ENCODE measurements around the gene NCKAP1.
"Not testable (repeated sequence)": the region's sequence is repeated elsewhere in the genome, so short reads cannot be mapped to it uniquely, and the experiment has no call there.

DNA sequence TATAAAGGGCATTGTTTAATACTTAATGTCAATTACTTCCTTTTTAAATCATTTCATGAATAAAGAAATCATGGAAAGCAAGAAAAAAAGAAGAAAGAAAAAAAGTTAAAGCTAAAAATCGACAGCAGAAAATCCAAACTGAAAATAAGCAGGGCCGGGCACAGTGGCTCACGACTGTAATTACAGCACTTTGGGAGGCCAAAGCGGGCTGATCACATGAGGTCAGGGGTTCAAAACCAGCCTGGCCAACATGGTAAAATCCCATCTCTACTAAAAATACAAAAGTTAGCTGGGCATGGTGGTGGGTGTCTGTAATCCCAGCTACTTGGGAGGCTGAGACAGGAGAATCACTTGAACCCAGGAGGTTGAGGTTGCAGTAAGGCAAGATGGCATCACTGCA is 56.8 kb downstream of the NCKAP1 start:
- TF ChIP-seq, protein P1, sequence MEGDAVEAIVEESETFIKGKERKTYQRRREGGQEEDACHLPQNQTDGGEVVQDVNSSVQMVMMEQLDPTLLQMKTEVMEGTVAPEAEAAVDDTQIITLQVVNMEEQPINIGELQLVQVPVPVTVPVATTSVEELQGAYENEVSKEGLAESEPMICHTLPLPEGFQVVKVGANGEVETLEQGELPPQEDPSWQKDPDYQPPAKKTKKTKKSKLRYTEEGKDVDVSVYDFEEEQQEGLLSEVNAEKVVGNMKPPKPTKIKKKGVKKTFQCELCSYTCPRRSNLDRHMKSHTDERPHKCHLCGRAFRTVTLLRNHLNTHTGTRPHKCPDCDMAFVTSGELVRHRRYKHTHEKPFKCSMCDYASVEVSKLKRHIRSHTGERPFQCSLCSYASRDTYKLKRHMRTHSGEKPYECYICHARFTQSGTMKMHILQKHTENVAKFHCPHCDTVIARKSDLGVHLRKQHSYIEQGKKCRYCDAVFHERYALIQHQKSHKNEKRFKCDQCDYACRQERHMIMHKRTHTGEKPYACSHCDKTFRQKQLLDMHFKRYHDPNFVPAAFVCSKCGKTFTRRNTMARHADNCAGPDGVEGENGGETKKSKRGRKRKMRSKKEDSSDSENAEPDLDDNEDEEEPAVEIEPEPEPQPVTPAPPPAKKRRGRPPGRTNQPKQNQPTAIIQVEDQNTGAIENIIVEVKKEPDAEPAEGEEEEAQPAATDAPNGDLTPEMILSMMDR (IDR thresholded peaks at IDR 0.05; ENCODE audit: low read length): not testable (repeated sequence)
- TF ChIP-seq EZH2 (optimal IDR thresholded peaks at IDR 0.05; ENCODE audit: low read depth, low read length); EZH2phosphoT487 (IDR thresholded peaks at IDR 0.05; ENCODE audit: low read length): not testable (repeated sequence)

All from MM.1S (cell line).